DMS114 treated with DMSO at 0.1 percent for 48 hours (cell line): Measurements from ENCODE around the gene PLS1.
"Not testable (repeated sequence)": the region's sequence is repeated elsewhere in the genome, so short reads cannot be mapped to it uniquely, and the experiment has no call there.

Source experiments
- DNase-seq: peaks from one replicate; lab custom pipeline; 2025; ENCODE audit not compliant: unreplicated experiment; lab: John Stamatoyannopoulos, UW

Gene PLS1

DNA sequence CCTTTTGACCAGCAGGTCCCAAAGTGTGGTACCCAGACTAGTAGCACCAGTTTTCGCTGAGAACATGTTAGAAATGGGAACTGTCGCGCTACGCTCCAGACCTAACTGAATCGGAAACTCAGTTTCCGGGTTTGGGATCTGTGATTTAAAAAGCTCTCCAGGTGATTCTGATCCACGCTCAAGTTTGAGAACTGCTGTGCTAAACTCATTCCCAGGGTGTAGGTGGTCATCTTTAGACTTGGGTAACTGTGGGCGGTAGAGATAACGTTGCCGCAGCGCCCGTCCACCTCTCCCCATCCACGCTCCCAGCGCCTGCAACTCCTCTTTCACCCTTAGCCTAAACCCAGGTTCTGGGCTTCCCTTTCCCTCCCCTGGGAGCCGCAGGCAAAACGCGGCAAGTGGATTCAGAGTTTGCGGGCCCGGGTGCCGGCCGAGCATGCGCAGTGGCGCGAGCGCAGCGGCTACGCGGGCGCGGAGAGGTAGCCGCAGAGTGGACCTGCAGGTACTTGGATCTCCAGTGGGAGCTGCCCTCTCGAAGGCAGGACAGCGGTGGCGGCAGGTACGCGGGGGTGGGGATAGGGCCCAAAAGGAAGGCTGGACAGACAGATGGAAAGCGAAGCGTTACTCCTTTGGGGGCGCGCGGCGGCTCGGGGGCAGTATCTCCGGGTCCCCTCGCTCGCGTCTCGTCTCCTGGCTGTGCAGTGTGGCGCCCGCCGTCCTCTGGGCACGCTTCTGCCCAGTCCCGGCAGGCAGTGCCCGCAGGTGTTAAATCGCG, at the start of gene PLS1:
Gene PLS1 (plus strand): TSS at position 443 of the 775 bp plus-strand sequence. CDS start 67,845 bp downstream, outside the sequence.
- peak; percentile 58 for DNase-seq

GRCh38 chr3:142549986-142550385, 46.2 kb upstream of the PLS1 start:
- no peak for DNase-seq

DNA sequence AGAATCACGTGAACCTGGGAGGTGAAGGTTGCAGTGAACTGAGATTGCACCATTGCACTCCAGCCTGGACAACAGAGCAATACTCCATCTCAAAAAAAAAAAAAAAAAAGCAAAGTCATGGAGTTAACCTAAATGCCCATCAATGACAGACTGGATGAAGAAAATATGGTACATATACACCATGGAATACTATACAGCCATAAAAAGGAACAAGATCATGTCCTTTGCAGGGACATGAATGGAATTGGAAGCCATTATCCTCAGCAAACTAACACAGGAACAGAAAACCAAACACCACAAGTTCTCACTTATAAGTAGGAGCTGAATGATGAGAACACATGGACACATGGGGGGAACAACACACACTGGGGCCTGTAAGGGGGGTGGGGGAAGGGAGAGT, 43.6 kb upstream of the PLS1 start:
- not testable (repeated sequence) for DNase-seq

DNA sequence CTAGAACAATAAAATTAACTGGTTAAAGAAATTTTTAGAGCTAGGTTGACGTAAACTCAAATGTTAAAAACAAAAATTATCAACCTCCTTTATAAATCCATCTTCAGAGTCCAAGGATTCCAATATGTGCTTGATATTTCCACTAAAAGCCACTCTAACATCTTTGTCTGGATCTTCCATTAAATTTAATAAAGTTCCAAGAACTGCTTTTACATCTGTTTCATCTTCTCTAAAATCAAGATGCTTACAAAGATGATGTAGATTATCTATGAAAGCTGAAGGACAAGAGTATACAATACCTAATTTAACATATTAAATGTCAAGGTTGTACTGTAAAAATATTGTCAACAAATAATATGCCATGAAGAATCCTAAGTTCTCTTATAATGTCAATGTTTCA, 42.5 kb upstream of the PLS1 start:
- no peak for DNase-seq

DNA sequence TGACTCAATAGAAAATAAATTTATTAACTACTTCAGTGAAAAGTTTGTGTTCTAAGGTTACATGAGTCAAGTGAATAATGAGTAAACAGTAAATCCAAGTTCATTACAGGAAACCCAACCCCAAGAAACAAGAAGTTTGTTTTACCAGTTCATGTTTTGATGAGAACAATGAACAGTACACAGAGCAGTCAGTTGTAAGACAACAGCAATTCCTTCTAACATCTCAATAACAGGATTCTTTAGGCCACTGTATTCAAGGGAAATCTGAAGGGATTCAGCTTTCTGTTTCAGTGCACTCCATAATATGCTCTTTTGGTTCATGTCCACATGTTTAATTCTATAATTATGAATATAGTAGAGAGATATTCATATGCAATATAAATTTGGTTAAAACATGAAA, 36.1 kb upstream of the PLS1 start:
- no peak for DNase-seq

GRCh38 chr3:142563496-142563997, 32.6 kb upstream of the PLS1 start:
- DNase-seq: no peak

DNA sequence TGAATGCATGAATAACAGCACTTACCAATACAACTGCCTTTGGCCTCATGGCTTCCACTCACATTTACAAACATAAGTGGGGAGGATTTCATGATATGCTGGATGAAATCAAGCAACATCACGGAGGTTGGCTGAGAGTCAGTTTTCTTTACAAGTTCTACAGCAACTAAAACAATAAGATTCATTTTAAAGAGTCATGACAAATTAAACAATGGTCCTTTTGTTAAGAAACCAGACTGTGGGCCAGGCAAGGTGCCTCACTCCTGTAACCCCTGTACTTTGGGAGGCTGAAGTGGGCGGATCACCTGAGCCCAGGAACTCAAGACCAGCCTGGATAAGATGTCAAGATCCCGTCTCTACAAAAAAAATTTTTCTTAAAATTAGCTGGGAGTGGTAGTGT, 30.1 kb upstream of the PLS1 start:
- no peak for DNase-seq

DNA sequence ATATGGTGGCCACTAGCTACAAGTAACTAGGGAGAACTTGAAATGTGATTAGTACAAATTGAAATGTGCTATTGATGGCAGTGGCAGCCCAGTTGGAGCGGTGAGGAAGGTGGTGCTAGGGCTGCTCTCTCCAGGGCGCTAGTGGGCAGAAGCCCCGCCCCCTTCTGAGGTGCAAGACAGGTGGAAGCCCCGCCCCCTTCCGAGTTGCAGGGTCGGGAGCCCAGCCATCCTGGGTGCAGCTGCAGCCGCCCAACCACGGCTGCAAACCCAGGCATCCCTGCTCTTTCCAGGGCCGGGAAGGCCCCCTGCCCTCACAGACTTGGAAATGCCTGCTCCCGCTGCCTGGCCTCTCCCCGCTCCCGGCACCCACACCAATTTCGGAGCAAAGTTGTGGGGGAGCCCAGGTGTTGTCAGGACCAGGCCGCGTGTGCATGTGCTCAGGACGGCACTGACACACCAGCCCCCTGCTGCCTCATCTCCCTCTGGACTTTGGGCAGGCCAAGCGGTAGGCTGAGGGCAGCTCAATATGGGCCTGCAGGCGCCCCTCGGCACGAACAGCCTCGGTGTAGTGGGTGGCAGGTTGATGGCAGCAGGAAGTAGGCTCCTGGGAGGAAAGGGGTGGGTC, 27.7 kb upstream of the PLS1 start:
- DNase-seq: no peak

- DNase-seq: not testable (repeated sequence)
Observed at GRCh38 chr3:142569422-142569821, 26.8 kb upstream of the PLS1 start.

DNA sequence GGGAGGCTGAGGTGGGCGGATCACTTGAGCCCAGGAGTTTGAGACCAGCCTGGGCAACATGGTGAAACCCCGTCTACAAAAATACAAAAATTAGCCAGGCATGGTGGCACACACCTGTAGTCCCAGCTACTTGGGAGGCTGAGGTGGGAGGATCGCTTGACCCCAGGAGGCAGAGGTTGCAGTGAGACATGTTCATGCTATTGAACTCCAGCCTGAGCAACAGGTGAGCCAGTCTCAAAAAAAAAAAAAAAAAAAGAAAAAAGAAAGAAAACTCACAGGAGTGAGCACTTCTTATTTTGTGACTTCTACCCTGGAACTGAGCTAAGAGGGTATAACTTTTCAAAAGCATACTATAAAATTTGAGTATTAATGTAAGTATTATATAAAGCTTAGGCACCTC, 22.0 kb upstream of the PLS1 start:
- not testable (repeated sequence) for DNase-seq

GRCh38 chr3:142574665-142575064, 21.5 kb upstream of the PLS1 start:
- no peak for DNase-seq

DNA sequence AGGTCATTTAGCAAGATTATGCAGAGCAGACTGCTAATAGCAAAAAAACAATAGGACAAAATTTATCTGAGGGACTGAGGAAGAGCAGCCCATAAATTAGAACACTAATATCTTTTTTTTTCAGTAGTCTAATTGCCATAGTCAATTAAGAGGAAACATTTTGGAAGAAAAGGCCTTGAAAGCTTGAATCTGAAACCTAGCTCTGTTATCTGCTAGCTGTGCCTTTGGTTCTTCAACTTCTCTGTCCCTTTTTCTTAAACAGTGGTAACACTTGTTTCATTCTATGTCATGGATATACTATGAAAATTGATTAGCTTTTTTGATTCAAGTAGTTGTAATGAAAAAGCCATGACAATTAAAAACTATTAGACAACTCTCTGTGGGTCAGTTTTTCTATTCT, 19.4 kb upstream of the PLS1 start:
- no peak for DNase-seq

DNA sequence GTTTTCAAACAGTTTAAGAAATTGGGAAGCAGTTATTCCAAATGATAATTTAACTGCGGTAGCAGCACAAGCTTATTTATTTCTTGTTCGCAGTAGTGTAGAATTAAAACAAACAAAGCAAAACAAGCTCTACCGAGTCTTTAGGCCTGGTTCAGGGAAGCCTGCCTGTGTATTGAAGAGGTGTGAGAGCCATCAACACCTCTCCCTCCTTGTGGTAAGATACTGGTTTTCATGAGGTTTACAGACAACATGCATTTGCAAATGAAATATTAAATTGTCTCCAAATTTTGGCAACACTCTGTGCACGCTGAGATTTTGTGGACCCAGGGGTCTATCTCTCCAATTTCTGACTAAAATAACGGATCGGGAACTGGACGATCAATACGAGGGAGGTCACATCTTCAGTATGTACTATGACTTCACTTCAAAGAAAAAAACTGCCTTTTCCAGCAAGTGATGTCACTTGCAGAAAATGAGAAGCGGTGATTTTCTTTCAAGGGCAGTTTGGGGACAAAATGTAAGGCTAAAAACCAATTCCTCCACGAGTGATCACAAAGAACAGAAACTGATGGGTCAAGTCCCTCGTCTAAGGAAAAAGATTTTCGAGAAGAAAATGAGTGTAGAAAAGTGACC, 18.4 kb upstream of the PLS1 start:
- no peak for DNase-seq

DNA sequence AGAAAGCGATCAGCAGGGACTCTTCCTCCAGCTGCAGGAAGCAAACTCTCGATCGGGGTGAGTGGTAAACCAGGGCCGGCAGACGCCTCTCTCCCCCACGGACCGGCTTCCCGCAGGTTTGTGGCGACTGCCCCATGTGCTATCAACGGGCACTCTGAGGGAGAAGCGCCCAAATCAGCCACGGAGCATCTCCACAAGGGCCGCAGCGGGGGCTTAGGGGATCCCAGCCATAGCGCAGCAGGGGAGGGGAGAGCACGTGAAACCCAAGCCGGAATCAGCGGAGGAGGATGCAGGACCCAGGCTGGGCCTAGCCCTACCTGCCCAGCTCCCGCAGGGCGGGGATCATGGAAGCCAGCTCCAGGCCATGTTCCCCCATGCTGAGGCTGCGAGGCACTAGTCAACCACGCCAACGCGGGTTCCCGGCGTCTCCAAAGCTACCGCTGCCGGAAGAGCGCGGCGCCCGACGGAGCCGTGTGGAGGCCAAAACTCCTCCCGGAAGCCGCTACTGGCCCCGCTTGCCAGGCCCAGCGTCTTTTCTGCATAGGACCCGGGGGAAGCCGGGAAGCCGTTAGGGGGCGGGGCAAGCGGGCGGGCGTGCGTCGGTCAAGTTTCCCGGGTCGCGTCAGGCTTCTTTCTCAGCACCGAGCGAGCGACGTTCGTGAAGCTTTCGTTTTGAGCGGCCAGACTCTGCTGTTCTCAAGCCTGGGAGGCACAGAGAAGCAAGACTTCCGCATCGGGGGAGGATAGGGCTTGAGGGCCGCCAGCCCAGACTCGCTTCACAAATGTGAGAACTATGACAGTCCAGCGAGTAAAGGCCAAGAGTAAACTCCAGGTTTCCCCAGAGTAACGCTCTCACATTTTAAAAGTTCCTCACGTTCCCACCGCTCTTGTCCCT, 17.6 kb upstream of the PLS1 start, which contains the start of gene ATR:
Gene ATR (minus strand): TSS at position 405 of the 895 bp plus-strand sequence. CDS start 29 bp downstream, at position 376.
- peak; percentile 87 for DNase-seq

DNA sequence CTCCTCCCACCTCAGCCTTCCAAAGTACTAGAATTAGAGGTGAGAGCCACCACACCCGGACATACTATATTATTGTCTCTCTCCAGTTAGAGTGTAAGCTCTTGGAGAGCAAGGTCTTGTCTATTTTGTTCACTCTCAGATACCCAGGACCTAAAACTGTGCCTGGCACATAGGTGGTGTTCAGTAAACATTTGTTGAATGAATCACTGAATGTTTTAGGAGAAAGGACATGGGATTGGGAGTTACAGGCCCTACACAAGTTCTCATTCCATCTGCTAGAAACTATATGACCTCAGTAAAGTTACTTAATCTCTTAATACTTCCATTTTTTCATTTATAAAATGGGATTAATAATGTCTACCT, 16.2 kb upstream of the PLS1 start:
- DNase-seq: no peak

DNA sequence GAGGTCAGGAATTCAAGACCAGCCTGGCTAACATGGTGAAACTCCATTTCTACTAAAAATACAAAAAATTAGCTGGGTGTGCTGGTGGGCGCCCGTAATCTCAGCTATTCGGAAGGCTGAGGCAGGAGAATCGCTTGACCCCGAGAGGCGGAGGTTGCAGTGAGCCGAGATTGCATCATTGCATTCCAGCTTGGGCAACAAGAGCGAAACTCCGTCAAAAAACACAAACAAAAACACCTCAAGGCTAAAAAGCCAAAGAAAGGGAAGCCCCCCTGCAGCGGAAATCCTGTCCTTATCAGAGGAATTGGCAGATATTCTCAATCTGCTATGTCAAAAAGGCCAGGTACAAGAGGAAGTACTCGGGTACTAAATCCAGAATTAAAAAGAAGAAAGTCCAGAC, 15.1 kb upstream of the PLS1 start:
- DNase-seq: not testable (repeated sequence)

DNA sequence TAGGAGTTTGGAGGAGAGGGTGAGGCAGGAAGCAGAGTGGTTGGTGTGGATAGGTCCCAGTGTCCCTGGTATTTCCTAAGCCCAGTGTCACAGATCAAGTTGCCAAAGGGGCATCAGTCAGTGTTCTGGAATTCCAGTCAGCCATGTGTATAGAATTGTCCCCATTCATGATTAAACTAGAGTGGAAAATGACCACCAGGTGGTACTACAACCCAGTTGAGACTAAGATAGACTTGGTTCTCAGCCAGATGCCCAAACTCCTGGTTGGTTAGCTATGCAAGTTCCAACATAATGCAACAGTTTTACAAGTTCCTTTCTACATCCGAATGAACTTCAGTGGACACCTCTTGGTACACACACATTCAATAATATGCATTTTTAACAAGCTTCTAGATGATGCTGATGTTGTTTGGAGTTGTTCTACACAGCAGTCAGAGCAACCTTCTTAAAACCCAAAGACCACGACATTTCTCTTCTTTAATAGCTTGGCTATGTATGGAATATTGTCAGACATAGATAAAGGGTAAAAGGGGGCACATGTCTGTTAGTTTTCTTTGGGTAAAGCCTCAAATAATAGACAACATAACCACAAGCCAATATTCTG, 9.3 kb upstream of the PLS1 start:
- peak; percentile 61 for DNase-seq

DNA sequence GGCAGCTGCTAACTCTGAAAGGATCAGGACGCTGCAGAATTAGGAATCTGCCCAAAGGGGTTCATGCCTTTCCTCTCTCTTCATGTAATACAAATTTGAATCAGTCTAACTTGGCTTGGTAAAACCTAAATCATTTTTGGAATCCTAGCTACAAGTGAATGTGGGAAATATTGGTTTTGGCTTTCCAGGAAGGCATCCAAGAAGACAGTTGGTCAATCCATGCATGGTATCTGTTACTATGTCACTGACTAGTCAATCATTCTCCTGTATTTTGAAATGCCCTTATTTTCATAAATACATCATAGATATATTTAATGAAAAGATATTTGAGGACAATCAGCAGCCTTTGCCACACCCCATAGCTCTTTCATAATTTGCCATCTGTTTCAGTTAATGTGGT, 7.5 kb upstream of the PLS1 start:
- no peak for DNase-seq

DNA sequence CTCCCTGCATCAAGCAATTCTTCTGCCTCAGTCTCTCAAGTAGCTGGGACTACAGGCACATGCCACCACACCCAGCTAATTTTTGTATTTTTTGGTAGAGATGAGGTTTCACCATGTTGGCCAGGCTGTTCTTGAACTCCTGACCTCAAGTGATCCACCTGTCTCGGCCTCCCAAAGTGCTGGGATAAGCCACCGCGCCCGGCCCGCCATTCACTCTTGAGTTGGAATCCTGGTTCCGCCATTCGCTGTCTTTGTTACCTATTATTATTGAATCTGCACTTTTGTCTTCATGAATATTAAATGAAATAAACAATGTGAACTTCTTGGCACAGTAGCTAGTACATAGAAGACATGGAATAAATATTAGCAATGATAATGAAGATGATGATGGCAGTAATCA, 3.9 kb upstream of the PLS1 start:
- DNase-seq: not testable (repeated sequence)

DNA sequence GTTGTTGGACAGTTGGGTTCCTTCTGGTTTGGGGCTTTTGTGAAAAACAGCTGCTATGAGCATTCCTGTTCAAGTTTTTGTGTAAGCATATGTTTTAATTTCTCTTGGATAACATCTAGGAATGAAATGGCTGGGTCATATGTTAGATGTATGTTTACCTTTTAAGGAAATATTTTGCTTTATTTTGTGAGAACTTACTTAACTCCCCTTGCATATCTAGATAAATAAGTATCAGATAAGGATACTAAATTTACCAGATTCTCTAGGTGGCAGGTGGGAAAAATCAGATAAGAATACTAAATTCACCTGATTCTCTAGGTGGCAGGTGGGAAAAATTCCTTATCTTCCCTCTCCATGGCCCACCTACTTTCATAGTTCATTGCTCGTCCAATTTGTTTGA, 1.1 kb upstream of the PLS1 start:
- DNase-seq: no peak

GRCh38 chr3:142595581-142595950, 627 bp upstream of the PLS1 start:
- DNase-seq: no peak
